H9 (cell line): ENCODE results near the gene CFAP97. TPM values are rescaled to one million over a fixed set of nuclear protein-coding genes. Genes with fewer than 3 reads are reported as not detected.

Experiments
- DNase-seq: peaks from one replicate; pipeline ENCODE4 v3.0.0-alpha.2; 2017
- H2AFZ ChIP-seq: one replicate; pipeline ENCODE4 v1.6.1; 2013; ENCODE audit warnings: mild to moderate bottlenecking, low read length, control low read depth, moderate library complexity
- H2AK5ac ChIP-seq: 2 replicates; pipeline ENCODE4 v1.6.1; 2013; ENCODE audit warnings: low read length, control low read depth, mixed read lengths; ENCODE audit not compliant: insufficient read length
- H2BK120ac ChIP-seq: one replicate; pipeline ENCODE4 v1.6.1; 2013; ENCODE audit warnings: low read depth, mild to moderate bottlenecking, low read length, control low read depth, inconsistent platforms; ENCODE audit not compliant: poor library complexity, severe bottlenecking
- H2BK12ac ChIP-seq: 2 replicates; pipeline ENCODE4 v1.6.1; 2013; ENCODE audit warnings: low read length, control low read depth, mixed read lengths, low read depth; ENCODE audit not compliant: insufficient read length
- H2BK15ac ChIP-seq: 2 replicates; pipeline ENCODE4 v1.6.1; 2013; ENCODE audit warnings: low read depth, low read length, control low read depth
- H2BK20ac ChIP-seq: one replicate; pipeline ENCODE4 v1.6.1; 2013; ENCODE audit warnings: low read depth, mild to moderate bottlenecking, low read length, control low read depth, inconsistent platforms; ENCODE audit not compliant: poor library complexity, severe bottlenecking
- H2BK5ac ChIP-seq: 2 replicates; pipeline ENCODE4 v1.6.1; 2013; ENCODE audit warnings: low read length, control low read depth, mixed read lengths; ENCODE audit not compliant: insufficient read length
- H3K14ac ChIP-seq: 2 replicates; pipeline ENCODE4 v1.6.1; 2013; ENCODE audit warnings: low read length, control low read depth; ENCODE audit not compliant: insufficient read depth
- H3K18ac ChIP-seq: 2 replicates; pipeline ENCODE4 v1.6.1; 2013; ENCODE audit warnings: low read depth, mild to moderate bottlenecking, mixed read lengths, low read length, control low read depth; ENCODE audit not compliant: insufficient read length
- H3K23ac ChIP-seq: 2 replicates; pipeline ENCODE4 v1.6.1; 2013; ENCODE audit warnings: low read length, control low read depth, mixed read lengths, low read depth; ENCODE audit not compliant: insufficient read length
- H3K23me2 ChIP-seq: 2 replicates; pipeline ENCODE4 v1.6.1; 2013; ENCODE audit warnings: low read depth, mild to moderate bottlenecking, mixed read lengths, low read length, control low read depth; ENCODE audit not compliant: insufficient read length, poor library complexity, severe bottlenecking
- H3K27ac ChIP-seq: 2 replicates; pipeline ENCODE4 v1.5.1; 2013; ENCODE audit warnings: low read length, control low read depth, mixed read lengths, low read depth; ENCODE audit not compliant: insufficient read length
- H3K27me3 ChIP-seq: 2 replicates; pipeline ENCODE4 v1.6.1; 2013; ENCODE audit warnings: low read length, control low read depth, inconsistent platforms; ENCODE audit not compliant: insufficient read depth
- H3K4ac ChIP-seq: 2 replicates; pipeline ENCODE4 v1.6.1; 2013; ENCODE audit warnings: low read depth, mild to moderate bottlenecking, control low read depth, inconsistent platforms, low read length, moderate library complexity
- H3K4me1 ChIP-seq: 2 replicates; pipeline ENCODE4 v1.6.1; 2013; ENCODE audit warnings: low read length, control low read depth, inconsistent platforms; ENCODE audit not compliant: insufficient read depth
- H3K4me2 ChIP-seq: 2 replicates; pipeline ENCODE4 v1.6.1; 2013; ENCODE audit warnings: low read length, control low read depth, mixed read lengths; ENCODE audit not compliant: insufficient read length, insufficient read depth
- H3K56ac ChIP-seq: 2 replicates; pipeline ENCODE4 v1.6.1; 2013; ENCODE audit warnings: low read depth, mild to moderate bottlenecking, mixed read lengths, low read length, control low read depth; ENCODE audit not compliant: insufficient read length
- H3K79me1 ChIP-seq: 2 replicates; pipeline ENCODE4 v1.6.1; 2013; ENCODE audit warnings: low read depth, mild to moderate bottlenecking, moderate library complexity, low read length, control low read depth, inconsistent platforms; ENCODE audit not compliant: insufficient read depth, poor library complexity, severe bottlenecking
- H3K79me2 ChIP-seq: 2 replicates; pipeline ENCODE4 v1.6.1; 2013; ENCODE audit warnings: low read length, control low read depth, inconsistent platforms; ENCODE audit not compliant: insufficient read depth
- H3K9ac ChIP-seq: 2 replicates; pipeline ENCODE4 v1.6.1; 2013; ENCODE audit warnings: low read length, control low read depth, mixed read lengths; ENCODE audit not compliant: insufficient read length; ENCODE audit errors: extremely low read depth
- H3K9me3 ChIP-seq: one replicate; pipeline ENCODE4 v1.6.1; 2013; ENCODE audit warnings: low read depth, low read length, inconsistent platforms; ENCODE audit not compliant: control insufficient read depth
- H3T11ph ChIP-seq: one replicate; pipeline ENCODE4 v1.6.1; 2013; ENCODE audit warnings: mild to moderate bottlenecking, low read length, control low read depth, inconsistent platforms
- H4K20me1 ChIP-seq: one replicate; pipeline ENCODE4 v1.6.1; 2013; ENCODE audit not compliant: control insufficient read depth, insufficient read length, insufficient read depth
- H4K5ac ChIP-seq: 2 replicates; pipeline ENCODE4 v1.6.1; 2013; ENCODE audit warnings: low read depth, mild to moderate bottlenecking, mixed read lengths, low read length, control low read depth; ENCODE audit not compliant: insufficient read length
- H4K8ac ChIP-seq: replicated peaks from 2 replicates; pipeline ENCODE4 v1.6.1; 2013; ENCODE audit warnings: low read length, control low read depth, mixed read lengths, low read depth; ENCODE audit not compliant: insufficient read length
- H4K91ac ChIP-seq: 2 replicates; pipeline ENCODE4 v1.6.1; 2013; ENCODE audit warnings: low read depth, mild to moderate bottlenecking, moderate library complexity, mixed read lengths, low read length, control low read depth; ENCODE audit not compliant: insufficient read length
- H3K27ac Mint-ChIP-seq, 3 experiments: 2 replicates in 2 of 3; 3 replicates in 1 of 3; pipeline ENCODE4 v1.8.0; 2020 to 2021; ENCODE audit warnings: mixed read lengths in 3 of 3, mild to moderate bottlenecking in 1 of 3, moderate library complexity in 1 of 3
- H3K27me3 Mint-ChIP-seq: 2 replicates; pipeline ENCODE4 v1.8.0; 2021; ENCODE audit warnings: low read depth, mild to moderate bottlenecking, moderate library complexity, mixed read lengths
- H3K36me3 Mint-ChIP-seq, 3 experiments: 2 replicates in 2 of 3; 3 replicates in 1 of 3; pipeline ENCODE4 v1.8.0; 2020 to 2021; ENCODE audit warnings: low read depth in 3 of 3, mixed read lengths in 3 of 3; ENCODE audit not compliant: insufficient read depth in 1 of 3
- H3K4me1 Mint-ChIP-seq, 2 experiments: 2 replicates each; pipeline ENCODE4 v1.8.0; 2020; ENCODE audit warnings: mixed read lengths in 2 of 2
- H3K4me3 Mint-ChIP-seq, 2 experiments: 2 replicates in 1 of 2; 3 replicates in 1 of 2; pipeline ENCODE4 v1.8.0; 2020 to 2021; ENCODE audit warnings: mild to moderate bottlenecking in 2 of 2, mixed read lengths in 2 of 2, moderate library complexity in 1 of 2
- H3K9me3 Mint-ChIP-seq, 2 experiments: 2 replicates in 1 of 2; 3 replicates in 1 of 2; pipeline ENCODE4 v1.8.0; 2020; ENCODE audit warnings: mild to moderate bottlenecking in 2 of 2, mixed read lengths in 2 of 2, moderate library complexity in 1 of 2
- WGBS: extraction: QIAGEN DNeasy Blood & Tissue Kit; methylation state at CpG from one replicate; pipeline ENCODE4 v1.1.7; 2013; ENCODE audit warnings: missing lambda C conversion rate, low lambda C conversion rate, mixed read lengths; ENCODE audit not compliant: insufficient read length; ENCODE audit errors: extremely low coverage; 5-methylcytosine and 5-hydroxymethylcytosine counted together
- total RNA-seq: library from RNA; stranded (reverse); gene quantifications from 2 replicates; pipeline ENCODE4 v1.2.1, GENCODE V29; 2021
- TF ChIP-seq, protein P1 (sequence below): fragments of 200-600 bp; sonication (generic); conservative IDR thresholded peaks from 3 replicates; pipeline ENCODE4 v1.8.0; 2021; ENCODE audit warnings: antibody characterized with exemption, mild to moderate bottlenecking

Gene CFAP97
- total RNA-seq, 1 experiment from 2014 or later, result 39.3 TPM

DNA sequence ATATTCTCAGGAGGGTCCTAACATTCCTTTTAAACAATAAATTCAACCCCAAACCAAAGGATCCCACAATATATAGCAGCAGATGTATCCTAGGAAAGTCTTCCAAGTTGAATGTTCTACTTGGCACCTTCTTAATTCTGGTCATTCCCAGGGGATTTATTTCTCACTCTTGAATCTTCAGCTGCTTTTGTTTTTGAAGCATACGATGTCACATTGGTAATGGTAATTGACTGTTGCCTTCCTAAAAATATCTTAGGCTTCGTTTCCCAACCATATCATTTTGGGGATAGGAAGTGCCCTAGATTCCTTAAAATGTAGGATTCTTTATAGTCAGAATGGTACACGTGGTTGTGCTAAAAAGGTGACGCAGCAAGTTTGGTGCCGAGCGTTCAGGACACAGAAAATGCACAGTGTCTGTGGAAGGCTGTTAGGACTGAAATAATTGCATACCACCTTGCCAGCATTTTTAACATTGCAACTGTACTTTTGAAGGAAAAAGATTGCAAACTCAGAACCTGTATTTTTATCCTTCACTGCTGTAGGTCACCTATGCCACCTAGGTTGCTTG lies 13.7 kb upstream of the CFAP97 start:
- H3K36me3 Mint-ChIP-seq, result peaks cover 0 to 6% (median 4%) of the 10 kb centered on the region in 3 experiments; a peak in 3 of 7 replicates
- H3K4me1 Mint-ChIP-seq, result peaks cover 34 to 39% of the 10 kb centered on the region in 2 experiments
- no peak overlapping the region for H3T11ph ChIP-seq
- H3K4me2 ChIP-seq, result no peak overlapping the region
- peaks cover 5% of the 10 kb centered on the region for H3K79me1 ChIP-seq
- H3K4me1 ChIP-seq, result peaks cover 5% of the 10 kb centered on the region; the same call in 1 of the 2 replicates
- DNase-seq, result no peak
- H3K9me3 ChIP-seq, result no peaks in the 10 kb centered on the region
- H3K56ac ChIP-seq, result no peak overlapping the region
- H3K4me3 Mint-ChIP-seq, result no peak overlapping the region
- H3K14ac ChIP-seq, result no peak overlapping the region
- H3K27ac Mint-ChIP-seq, result no peak overlapping the region
- no peaks in the 10 kb centered on the region for H3K27me3 ChIP-seq
- no peaks in the 10 kb centered on the region for H3K27me3 Mint-ChIP-seq
- no peak overlapping the region for H2BK20ac ChIP-seq
- H4K91ac ChIP-seq, result no peak overlapping the region
- no peak overlapping the region for H2AFZ ChIP-seq
- WGBS, result no CpG with 5 or more reads among the region's 6 CpGs
- no peak overlapping the region for H2BK15ac ChIP-seq
- H2AK5ac ChIP-seq, result no peak overlapping the region
- no peak overlapping the region for H3K27ac ChIP-seq
- no peaks in the 10 kb centered on the region; the same call in 1 of the 2 replicates for H3K79me2 ChIP-seq
- no peaks in the 10 kb centered on the region for H4K20me1 ChIP-seq
- no peaks in the 10 kb centered on the region for H3K9me3 Mint-ChIP-seq
- TF ChIP-seq, protein P1, sequence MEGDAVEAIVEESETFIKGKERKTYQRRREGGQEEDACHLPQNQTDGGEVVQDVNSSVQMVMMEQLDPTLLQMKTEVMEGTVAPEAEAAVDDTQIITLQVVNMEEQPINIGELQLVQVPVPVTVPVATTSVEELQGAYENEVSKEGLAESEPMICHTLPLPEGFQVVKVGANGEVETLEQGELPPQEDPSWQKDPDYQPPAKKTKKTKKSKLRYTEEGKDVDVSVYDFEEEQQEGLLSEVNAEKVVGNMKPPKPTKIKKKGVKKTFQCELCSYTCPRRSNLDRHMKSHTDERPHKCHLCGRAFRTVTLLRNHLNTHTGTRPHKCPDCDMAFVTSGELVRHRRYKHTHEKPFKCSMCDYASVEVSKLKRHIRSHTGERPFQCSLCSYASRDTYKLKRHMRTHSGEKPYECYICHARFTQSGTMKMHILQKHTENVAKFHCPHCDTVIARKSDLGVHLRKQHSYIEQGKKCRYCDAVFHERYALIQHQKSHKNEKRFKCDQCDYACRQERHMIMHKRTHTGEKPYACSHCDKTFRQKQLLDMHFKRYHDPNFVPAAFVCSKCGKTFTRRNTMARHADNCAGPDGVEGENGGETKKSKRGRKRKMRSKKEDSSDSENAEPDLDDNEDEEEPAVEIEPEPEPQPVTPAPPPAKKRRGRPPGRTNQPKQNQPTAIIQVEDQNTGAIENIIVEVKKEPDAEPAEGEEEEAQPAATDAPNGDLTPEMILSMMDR, result no peak
- no peak overlapping the region for H2BK120ac ChIP-seq
- H2BK5ac ChIP-seq, result no peak overlapping the region
- H3K23me2 ChIP-seq, result no peaks in the 10 kb centered on the region
- H3K9ac ChIP-seq, result no peak overlapping the region
- no peak overlapping the region for H3K4ac ChIP-seq
- no peak overlapping the region for H2BK12ac ChIP-seq
- H4K8ac ChIP-seq, result no peak overlapping the region
- no peak overlapping the region for H3K23ac ChIP-seq
- H3K18ac ChIP-seq, result no peak overlapping the region
- no peak overlapping the region for H4K5ac ChIP-seq
